GM04504 (cell line): ENCODE results near the gene BLTP1.

Experiments
- DNase-seq: peaks from one replicate; pipeline ENCODE4 v3.0.0-alpha.2; 2012; ENCODE audit warnings: low read depth

The BLTP1 gene

DNA sequence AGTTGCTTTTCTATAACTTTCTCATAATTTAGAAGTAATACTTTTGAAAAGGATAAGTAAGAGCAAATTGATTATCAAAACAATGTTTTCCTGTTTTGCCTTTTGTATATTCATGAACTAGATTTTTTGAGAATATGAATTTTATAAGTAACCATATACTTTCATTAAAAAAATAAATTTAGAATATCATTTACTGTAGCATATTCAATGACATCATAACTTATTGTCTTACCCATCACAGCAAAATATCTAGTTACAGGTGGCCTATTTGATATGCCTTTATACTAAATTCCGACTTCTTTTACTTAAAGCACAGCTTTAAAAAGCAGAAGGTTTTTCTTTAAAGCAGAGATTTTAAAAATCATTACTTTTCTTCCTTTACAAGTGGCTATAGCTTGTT is 20.1 kb downstream of the BLTP1 start:
- no peak for DNase-seq

DNA sequence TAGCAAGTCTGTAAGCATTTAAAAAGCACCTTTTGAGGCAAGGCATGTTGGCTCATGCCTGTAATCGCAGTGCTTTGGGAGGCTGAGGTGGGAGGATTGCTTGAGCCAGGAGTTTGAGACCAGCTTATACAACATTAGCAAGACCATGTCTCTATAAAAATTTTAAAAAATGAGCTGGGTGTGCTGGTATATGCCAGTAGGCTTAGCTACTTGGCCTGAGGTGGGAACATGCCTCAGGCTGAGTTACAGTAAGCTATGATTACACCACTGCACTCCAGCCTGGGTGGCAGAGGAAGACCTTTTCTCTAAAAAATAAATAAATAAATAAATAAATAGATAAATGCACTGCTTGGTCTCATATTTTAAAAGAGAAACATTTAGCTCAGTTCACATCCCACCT is 26.8 kb downstream of the BLTP1 start:
- DNase-seq, result no peak

DNA sequence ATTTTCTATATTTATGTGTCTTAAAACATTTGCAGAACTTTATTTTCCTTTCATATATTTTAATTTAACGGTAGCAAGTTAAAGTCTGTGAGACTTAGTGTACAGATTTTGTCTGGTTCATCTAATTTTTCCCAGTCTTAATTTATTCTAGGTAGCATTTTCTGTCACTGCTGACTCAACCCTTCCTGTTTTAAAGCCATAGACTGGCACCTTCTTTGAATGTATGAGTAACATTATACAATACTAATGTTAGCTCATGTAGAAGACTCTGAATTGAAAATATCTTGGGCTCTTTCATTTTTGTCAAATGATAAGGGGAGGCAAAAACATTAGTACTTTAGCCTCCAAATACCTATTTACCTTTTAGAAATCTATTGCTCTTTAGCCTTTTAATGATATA is 43.6 kb downstream of the BLTP1 start:
- no peak for DNase-seq
